HK-2 (cell line): ENCODE data around the gene KCNH3.
"Not testable (repeated sequence)": the region's sequence is repeated elsewhere in the genome, so short reads cannot be mapped to it uniquely, and the experiment has no call there.

Experiments
- DNase-seq: peaks from one replicate; pipeline ENCODE4 v3.0.0-alpha.2; 2018; ENCODE audit not compliant: unreplicated experiment

Gene KCNH3

GRCh38 chr12:49587174-49587908 is 48.5 kb downstream of the KCNH3 start:
- no peak for DNase-seq

- no peak for DNase-seq
Measured at GRCh38 chr12:49588281-49588680, 49.5 kb downstream of the KCNH3 start.

- no peak for DNase-seq
Measured at GRCh38 chr12:49588721-49589516, 50.1 kb downstream of the KCNH3 start.

- DNase-seq: no peak
Measured at GRCh38 chr12:49598527-49598926, 59.7 kb downstream of the KCNH3 start.

GRCh38 chr12:49599961-49600360 is 61.1 kb downstream of the KCNH3 start:
- DNase-seq: no peak

GRCh38 chr12:49603721-49604120 is 64.9 kb downstream of the KCNH3 start:
- DNase-seq: no peak

GRCh38 chr12:49604856-49605255 is 66.0 kb downstream of the KCNH3 start:
- DNase-seq: no peak

- not testable (repeated sequence) for DNase-seq
Measured at GRCh38 chr12:49605539-49605938, 66.7 kb downstream of the KCNH3 start, which contains the start of gene FAM186B. TSS of gene FAM186B (minus strand) at chr12:49605639. CDS start at chr12:49605477, 162 bp downstream.
